ENCODE measurements around the gene BRDT. TPM values are rescaled to one million over a fixed set of nuclear protein-coding genes. Genes with fewer than 3 reads are reported as not detected.

BRDT gene
- total RNA-seq, 1 donor from 2014 or later: not detected

DNA sequence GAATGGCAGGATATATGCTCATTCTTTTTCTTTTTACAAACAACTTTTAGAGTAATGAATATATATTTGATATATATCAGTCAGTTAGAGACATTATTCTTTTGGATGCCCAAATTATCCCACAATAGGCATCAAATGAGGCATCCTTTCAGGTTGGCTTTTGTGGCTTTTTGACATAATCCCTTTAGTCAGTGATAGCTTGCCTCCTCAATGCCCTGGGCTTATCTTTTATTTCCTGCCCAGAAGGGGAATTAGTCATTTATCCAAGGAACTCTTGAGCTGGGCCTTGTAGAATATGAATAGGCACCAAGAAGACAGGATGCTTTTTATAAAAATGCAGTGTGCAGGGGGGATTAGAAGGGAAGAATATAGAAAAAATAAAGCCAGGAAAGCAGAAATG, 102.7 kb downstream of the BRDT start:
- DNase-seq (no peak), ATAC-seq (no peak)
- intact Hi-C loops (cut with micrococcal nuclease): no loop called here

Other genes starting within 250 kb of the BRDT start
- gene TGFBR3, start 63.2 kb upstream of the BRDT start, total RNA-seq: 26.2 TPM
- 0.17 TPM for gene EPHX4, start 80.6 kb downstream of the BRDT start, total RNA-seq
- gene SETSIP, start 126.0 kb downstream of the BRDT start, total RNA-seq: not detected
- gene BTBD8, start 130.9 kb downstream of the BRDT start, total RNA-seq: 4.4 TPM